Aorta (tissue), 5 donors: ENCODE measurements around the gene ARID3A. TPM values are rescaled to one million over a fixed set of nuclear protein-coding genes. Genes with fewer than 3 reads are reported as not detected.

Experiments used
- ATAC-seq: fragments of 200-7000 bp; cut with Tn5 transposase; one replicate; pipeline ENCODE4 v1.9.1; 2022; ENCODE audit warnings: moderate library complexity; ENCODE audit not compliant: low FRiP score
- DNase-seq, 2 donors: peaks; one replicate each; pipeline ENCODE4 v3.0.0-alpha.2; 2020
- H3K27ac ChIP-seq, 2 donors: one replicate each; pipeline ENCODE4 v1.5.1; 2013; ENCODE audit warnings: low read length in 2 of 2, mild to moderate bottlenecking in 2 of 2, moderate library complexity in 2 of 2, control low read depth in 1 of 2, inconsistent platforms in 1 of 2, low read depth in 1 of 2
- H3K27me3 ChIP-seq, 2 donors: one replicate each; pipeline ENCODE4 v1.6.1; 2013; ENCODE audit warnings: control low read depth in 1 of 2, low read length in 1 of 2, mild to moderate bottlenecking in 1 of 2, moderate library complexity in 1 of 2; ENCODE audit not compliant: insufficient read depth in 2 of 2, control insufficient read depth in 1 of 2
- H3K36me3 ChIP-seq, 2 donors: one replicate each; pipeline ENCODE4 v1.6.1; 2013; ENCODE audit warnings: control low read depth in 1 of 2, low read length in 1 of 2, mild to moderate bottlenecking in 1 of 2; ENCODE audit not compliant: insufficient read depth in 2 of 2, control insufficient read depth in 1 of 2
- H3K4me1 ChIP-seq, 2 donors: one replicate each; pipeline ENCODE4 v1.6.1; 2013; ENCODE audit warnings: low read length in 2 of 2, control low read depth in 1 of 2, mild to moderate bottlenecking in 1 of 2, moderate library complexity in 1 of 2; ENCODE audit not compliant: insufficient read depth in 2 of 2, control insufficient read depth in 1 of 2
- H3K4me3 ChIP-seq, 2 donors: one replicate each; pipeline ENCODE4 v1.5.1; 2013; ENCODE audit warnings: low read length in 2 of 2, control low read depth in 1 of 2, mild to moderate bottlenecking in 1 of 2
- H3K9me3 ChIP-seq: one replicate; pipeline ENCODE4 v1.6.1; 2013; ENCODE audit warnings: mild to moderate bottlenecking, low read length; ENCODE audit not compliant: control insufficient read depth
- WGBS, 2 donors: extraction: QIAGEN DNeasy Blood & Tissue Kit; methylation state at CpG; one replicate each; pipeline ENCODE4 v1.1.7; 2013; 5-methylcytosine and 5-hydroxymethylcytosine counted together
- intact Hi-C, 2 donors: fragments of 100-400 bp; cut with DNase I; formaldehyde crosslinking; loops; one replicate each; pipeline versions ENCODE4 v1.14.2 to v1.15.0; 2022
- polyA plus RNA-seq, 2 donors: library from polyadenylated mRNA; stranded (reverse); fragments of 200-250 nt; gene quantifications; one replicate each; pipeline ENCODE4 v1.2.3, GENCODE V29; 2013
- total RNA-seq, 2 donors: library from RNA; stranded (reverse); fragmentation: NEBNext Ultra II Directional; extraction: Animal tissue kit (Norgen Biotek cat#: 25700); gene quantifications; one replicate each; pipeline ENCODE4 v1.2.1, GENCODE V29; 2021
- donor health status: healthy with polysubstance abuse.
- donor health status: Bipolar disorder and iron deficiency.
- donor health status: DM: no; HTN: no; CAD: no.
- donor health status: DM: no; HTN: no; CAD: no.
- donor health status: DM: yes; HTN: yes; CAD: no.

Gene ARID3A
- total and polyA plus RNA-seq, 4 donors, result 0.97 to 13.8 (median 5.3) TPM

DNA sequence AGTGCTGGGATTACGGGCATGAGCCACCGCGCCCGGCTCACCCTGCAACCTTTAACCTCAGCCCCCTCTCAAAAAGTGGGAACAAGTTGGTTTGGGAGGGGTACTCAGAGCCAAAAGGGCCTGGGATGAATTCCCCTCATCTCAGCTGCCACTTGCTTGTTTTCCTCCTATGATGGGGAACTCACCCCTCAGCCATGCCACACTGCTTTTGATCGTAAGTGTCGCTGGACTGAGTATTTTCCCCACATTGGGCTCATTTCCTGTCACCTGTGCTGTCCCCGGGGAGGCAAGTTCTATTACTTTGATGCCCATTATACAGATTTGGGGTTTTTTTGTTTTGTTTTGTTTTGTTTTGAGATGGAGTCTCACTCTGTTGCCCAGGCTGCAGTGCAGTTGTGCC is 19.4 kb upstream of the ARID3A start:
- H3K4me3 ChIP-seq, result no peak overlapping the region
- no peak for ATAC-seq
- WGBS, 2 donors, result 98% methylated on average over 7 of the region's 7 CpGs
- no peaks in the 10 kb centered on the region for H3K36me3 ChIP-seq
- intact Hi-C loops, result loop anchor here in 1 of 2 donors (5.0 kb wide), 1 partner anchor 39 kb away; no protein-coding TSS in a partner anchor
- H3K4me1 ChIP-seq, result no peaks in the 10 kb centered on the region
- DNase-seq, result no peak
- no peaks in the 10 kb centered on the region for H3K27me3 ChIP-seq
- H3K27ac ChIP-seq, result no peak overlapping the region
- H3K9me3 ChIP-seq, result no peaks in the 10 kb centered on the region

DNA sequence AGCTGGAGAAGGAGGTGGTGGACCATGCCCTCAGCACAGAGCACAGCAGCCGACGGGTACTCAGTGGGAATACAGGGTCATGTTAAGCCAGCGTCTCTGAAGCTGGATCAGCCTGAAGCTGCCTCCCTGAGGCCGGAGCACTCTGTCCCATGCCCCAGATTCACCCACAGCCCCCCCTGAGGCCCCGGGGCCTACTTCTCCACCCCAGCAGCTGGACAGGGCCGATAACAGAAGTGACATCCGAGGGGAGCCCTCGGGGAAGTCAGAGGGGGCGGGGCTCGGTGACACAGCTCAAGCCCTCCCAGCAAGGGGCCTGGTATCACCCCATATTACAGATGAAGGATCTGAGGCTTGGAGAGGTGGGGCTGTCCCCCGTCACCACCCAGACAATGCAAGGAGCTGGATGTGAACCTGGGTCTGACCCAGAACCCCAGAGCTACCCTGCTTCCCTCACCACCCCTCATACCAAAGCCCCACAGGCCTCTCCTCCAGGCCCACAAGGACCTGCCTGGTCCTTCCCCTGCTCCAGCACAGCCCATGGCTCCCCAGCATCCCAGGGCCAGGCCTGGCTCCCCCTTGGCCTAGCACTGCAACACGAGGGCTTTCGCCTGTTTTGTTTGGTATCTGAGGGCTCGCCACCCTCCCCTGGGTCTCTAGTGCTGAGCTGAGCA is 18.5 kb upstream of the ARID3A start:
- H3K36me3 ChIP-seq, result no peaks in the 10 kb centered on the region
- intact Hi-C loops, result loop anchor here in 1 of 2 donors (5.0 kb wide), 1 partner anchor 40 kb away; no protein-coding TSS in a partner anchor
- no peaks in the 10 kb centered on the region for H3K4me1 ChIP-seq
- WGBS, 2 donors, result 85 to 87% methylated on average over 14 of the region's 14 CpGs
- no peaks in the 10 kb centered on the region for H3K9me3 ChIP-seq
- DNase-seq (no peak), ATAC-seq (no peak)
- no peaks in the 10 kb centered on the region for H3K27me3 ChIP-seq
- no peak overlapping the region for H3K4me3 ChIP-seq
- no peak overlapping the region for H3K27ac ChIP-seq

DNA sequence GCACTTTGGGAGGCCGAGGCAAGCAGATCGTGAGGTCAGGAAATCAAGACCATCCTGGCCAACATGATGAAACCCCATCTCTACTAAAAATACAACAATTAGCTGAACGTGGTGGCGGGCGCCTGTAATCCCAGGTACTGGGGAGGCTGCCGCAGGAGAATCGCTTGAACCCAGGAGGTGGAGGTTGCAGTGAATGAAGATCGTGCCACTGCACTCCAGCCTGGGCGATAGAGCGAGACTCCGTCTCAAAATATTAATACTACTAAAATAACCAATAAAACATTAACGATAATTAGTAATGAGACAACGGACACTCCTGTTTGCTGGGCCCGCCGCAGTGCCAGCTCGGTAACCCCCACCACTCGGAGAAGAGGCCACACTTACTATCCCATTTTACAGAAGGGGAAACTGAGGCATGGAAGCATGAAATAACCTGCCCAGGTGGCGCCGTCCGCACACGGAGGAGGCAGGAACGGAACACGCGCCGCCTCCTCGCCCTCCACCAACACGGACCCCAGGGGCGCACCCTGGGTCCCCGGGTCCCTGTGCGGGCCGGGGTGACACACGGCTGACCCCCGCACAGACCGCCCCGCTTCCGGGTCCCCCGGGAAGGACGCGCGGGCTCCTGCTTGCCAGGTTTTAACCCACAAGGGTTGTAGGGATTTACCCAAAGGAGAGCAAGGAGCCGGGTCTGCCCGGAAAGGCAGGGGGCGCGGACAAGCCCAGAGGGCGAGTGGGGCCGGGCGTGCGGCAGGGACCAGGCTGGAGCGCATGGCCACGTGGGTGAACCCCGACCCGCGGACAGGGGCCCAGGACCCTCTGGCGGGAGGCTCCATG is 14.4 kb upstream of the ARID3A start:
- ATAC-seq, result no peak
- H3K27ac ChIP-seq, result no peak overlapping the region

DNA sequence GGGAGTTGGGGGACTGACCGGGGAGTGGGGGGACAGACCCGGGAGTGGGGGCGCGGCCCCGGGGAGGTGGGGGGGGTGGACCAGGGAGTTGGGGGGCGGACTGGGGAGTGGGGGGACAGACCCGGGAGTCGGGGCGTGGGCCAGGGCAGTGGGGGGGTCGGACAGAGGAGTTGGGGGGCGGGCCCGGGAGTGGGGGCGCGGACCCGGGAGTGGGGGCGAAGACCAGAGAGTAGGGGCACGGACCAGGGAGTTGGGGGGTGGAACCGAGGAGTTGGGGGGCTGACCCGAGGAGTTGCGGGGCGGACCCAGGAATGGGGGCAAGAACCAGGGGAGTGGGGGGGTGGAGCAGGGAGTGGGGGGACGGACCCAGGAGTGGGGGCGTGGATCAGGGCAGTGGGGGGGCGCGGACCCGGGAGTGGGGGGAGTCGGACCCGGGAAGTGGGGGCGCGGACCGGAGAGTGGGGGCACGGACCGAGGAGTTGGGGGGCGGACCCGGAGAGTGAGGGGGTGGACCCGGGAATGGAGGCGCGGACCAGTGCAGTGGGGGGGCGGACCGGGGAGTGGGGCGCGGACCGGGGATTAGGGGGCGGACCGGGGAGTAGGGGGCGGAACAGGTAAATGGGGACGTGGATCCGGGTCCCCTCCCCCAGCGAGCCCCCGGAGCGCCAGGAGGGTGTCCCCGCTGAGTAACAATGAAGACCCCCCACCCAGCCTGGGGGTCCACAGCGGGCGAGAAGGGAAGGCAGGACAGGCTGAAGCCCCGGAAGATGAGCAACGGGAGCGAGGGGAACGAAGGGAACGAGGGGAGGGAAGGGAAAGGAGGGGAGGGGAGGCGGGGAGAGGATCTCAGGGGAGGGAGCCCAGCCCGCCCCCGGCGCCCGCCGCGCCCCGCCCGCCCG is 13.4 kb upstream of the ARID3A start:
- H3K36me3 ChIP-seq, result no peaks in the 10 kb centered on the region
- 1 to 3% methylated on average over 35 to 69 of the region's 69 CpGs for WGBS, 2 donors
- ATAC-seq (no peak), DNase-seq (peak in 1 of 2 donors; percentile 83)
- H3K9me3 ChIP-seq, result no peaks in the 10 kb centered on the region
- peak overlapping the region; percentile 81 to 94 for H3K4me3 ChIP-seq
- intact Hi-C loops, result no loop called here
- H3K27me3 ChIP-seq, result no peaks in the 10 kb centered on the region
- peak overlapping the region in 1 of 2 donors; percentile 33 for H3K27ac ChIP-seq
- H3K4me1 ChIP-seq, result no peaks in the 10 kb centered on the region

More for the DNA sequence above, 14.4 kb upstream of the ARID3A start:
- 76 to 79% methylated on average over 54 of the region's 54 CpGs for WGBS, 2 donors
- H3K36me3 ChIP-seq, result no peaks in the 10 kb centered on the region
- H3K9me3 ChIP-seq, result no peaks in the 10 kb centered on the region
- no peaks in the 10 kb centered on the region for H3K27me3 ChIP-seq
- peak in 1 of 2 donors; percentile 75 for DNase-seq
- intact Hi-C loops, result no loop called here
- H3K4me1 ChIP-seq, result no peaks in the 10 kb centered on the region
- no peak overlapping the region for H3K4me3 ChIP-seq

DNA sequence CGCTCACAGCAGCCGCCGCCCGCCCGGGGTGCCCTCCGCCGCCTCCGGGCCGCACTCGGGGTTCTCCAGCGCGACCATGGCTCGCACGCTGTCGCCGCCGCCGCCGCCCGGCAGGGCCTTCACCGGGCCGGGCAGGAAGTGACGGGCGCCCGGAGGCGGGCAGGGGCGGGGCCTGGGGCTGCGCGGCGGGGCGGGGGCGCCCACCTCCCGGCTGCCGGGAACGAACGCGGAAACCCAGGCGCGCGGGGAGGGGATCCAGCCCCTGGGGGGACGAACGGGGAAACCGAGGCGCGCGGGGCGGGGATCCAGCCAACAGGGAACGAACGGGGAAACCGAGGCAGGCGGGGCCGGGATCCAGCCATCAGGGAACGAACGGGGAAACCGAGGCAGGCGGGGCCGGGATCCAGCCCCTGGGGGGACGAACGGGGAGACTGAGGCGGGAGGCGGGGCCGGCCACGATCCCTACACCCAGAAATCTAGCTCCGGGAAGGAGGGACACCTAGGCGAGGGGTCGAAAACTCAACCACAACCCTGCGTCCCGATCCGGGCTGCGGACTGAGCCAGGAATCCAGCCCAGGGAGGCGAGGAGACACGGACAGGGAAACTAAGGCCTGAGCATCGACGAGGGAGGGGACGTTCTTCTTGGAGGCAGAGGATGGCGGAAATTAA is 12.6 kb upstream of the ARID3A start, which contains the start of gene R3HDM4:
R3HDM4 (minus strand) TSS at position 140 of the 669 bp plus-strand sequence; CDS start at position 78, 62 bp downstream.
- ATAC-seq (peak; percentile 90), DNase-seq (peak; percentile 88 to 95)
- Histone ChIP-seq H3K9me3 (no peaks in the 10 kb centered on the region), H3K4me1 (no peaks in the 10 kb centered on the region), H3K36me3 (no peaks in the 10 kb centered on the region), H3K4me3 (peak within 1 kb of the TSS; percentile 81 to 94), H3K27ac (peak within 1 kb of the TSS; percentile 14 to 33), H3K27me3 (no peaks in the 10 kb centered on the region)
- intact Hi-C loops, result no loop called here
- WGBS, 2 donors, result 1% methylated on average over 39 to 76 of the region's 76 CpGs

DNA sequence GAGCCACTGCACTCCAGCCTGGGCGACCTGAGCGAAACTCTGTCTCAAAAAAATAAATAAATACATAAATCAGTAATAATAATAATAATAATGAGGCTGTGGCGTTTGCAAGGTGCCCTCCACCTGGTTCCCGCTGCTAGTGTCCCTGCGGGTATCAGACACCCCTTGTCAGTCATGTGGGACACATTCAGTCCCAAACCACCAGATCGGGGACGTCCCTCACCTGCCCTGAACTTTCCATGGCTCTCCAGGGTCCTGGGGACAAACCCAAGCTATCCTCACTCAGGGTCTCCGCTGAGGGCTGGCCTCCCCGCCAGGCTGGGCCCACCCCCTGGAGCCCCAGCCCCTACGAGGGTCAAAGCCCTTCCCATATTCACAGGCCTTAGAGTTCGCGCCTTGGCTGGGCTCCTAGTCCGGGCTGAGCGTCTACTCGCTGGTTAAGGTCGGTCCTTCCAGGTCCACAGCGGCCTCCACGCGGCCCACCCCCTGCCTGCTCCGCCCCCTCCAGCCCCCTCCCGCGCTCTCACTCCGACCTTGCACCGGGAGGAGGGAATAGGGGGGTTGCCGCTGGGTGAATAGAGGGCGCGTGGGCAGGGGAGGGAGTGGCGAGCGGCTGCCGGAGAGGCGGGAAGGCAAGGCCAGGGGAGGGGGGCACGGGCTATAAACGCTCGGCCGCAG is 9.1 kb upstream of the ARID3A start:
- H3K36me3 ChIP-seq, result no peaks in the 10 kb centered on the region
- no peaks in the 10 kb centered on the region for H3K27me3 ChIP-seq
- ATAC-seq (no peak), DNase-seq (peak in 1 of 2 donors; percentile 76)
- intact Hi-C loops, result loop anchor here in 1 of 2 donors (5.0 kb wide), 1 partner anchor 54 kb away; no protein-coding TSS in a partner anchor
- H3K9me3 ChIP-seq, result no peaks in the 10 kb centered on the region
- H3K4me3 ChIP-seq, result no peak overlapping the region
- 21 to 26% methylated on average over 27 to 35 of the region's 35 CpGs for WGBS, 2 donors
- no peak overlapping the region for H3K27ac ChIP-seq
- no peaks in the 10 kb centered on the region for H3K4me1 ChIP-seq

DNA sequence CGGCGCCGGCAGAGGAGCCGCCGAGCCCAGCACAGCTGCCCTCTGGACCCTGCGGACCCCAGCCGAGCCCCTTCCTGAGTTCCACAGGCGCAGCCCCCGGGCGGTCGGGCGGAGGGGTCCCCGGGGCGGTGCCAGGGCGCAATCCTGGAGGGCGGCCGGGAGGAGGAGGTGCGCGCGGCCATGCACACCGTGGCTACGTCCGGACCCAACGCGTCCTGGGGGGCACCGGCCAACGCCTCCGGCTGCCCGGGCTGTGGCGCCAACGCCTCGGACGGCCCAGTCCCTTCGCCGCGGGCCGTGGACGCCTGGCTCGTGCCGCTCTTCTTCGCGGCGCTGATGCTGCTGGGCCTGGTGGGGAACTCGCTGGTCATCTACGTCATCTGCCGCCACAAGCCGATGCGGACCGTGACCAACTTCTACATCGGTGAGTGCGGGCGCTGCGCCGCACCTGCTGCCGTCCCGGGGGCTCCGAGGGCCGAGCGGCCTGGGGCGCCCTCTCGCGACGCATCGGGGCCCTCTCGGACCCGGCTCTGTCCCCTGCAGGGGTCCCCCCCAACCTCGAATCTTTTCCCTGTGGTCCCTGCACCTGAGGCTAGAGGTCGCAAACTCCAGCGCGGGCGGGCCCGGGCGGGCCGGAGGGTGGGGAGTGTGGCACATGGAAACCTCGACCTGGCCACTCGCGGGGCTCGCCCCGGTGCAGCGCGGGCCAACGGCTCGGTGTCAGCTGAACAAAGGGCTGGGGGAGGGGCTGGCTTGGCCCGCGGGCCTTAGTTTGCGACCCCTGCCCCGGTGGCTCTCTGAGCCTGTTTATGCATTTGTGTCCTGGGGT is 8.3 kb upstream of the ARID3A start, which contains the start of gene KISS1R:
KISS1R (plus strand) TSS at position 11 of the 829 bp plus-strand sequence; CDS start at position 181, 170 bp downstream.
- WGBS, 2 donors, result 0 to 1% methylated on average over 69 to 87 of the region's 87 CpGs
- no peaks in the 10 kb centered on the region for H3K4me1 ChIP-seq
- DNase-seq (peak in 1 of 2 donors; percentile 82), ATAC-seq (no peak)
- no peak within 1 kb of the TSS for H3K27ac ChIP-seq
- H3K36me3 ChIP-seq, result no peaks in the 10 kb centered on the region
- H3K27me3 ChIP-seq, result no peaks in the 10 kb centered on the region
- H3K4me3 ChIP-seq, result no peak within 1 kb of the TSS
- H3K9me3 ChIP-seq, result no peaks in the 10 kb centered on the region
- intact Hi-C loops, result loop anchor here in 1 of 2 donors (5.0 kb wide), 1 partner anchor 55 kb away; no protein-coding TSS in a partner anchor
